ENCODE results near the gene PCDH9.
"Not testable (repeated sequence)": the region's sequence is repeated elsewhere in the genome, so short reads cannot be mapped to it uniquely, and the experiment has no call there.

Gene PCDH9

DNA sequence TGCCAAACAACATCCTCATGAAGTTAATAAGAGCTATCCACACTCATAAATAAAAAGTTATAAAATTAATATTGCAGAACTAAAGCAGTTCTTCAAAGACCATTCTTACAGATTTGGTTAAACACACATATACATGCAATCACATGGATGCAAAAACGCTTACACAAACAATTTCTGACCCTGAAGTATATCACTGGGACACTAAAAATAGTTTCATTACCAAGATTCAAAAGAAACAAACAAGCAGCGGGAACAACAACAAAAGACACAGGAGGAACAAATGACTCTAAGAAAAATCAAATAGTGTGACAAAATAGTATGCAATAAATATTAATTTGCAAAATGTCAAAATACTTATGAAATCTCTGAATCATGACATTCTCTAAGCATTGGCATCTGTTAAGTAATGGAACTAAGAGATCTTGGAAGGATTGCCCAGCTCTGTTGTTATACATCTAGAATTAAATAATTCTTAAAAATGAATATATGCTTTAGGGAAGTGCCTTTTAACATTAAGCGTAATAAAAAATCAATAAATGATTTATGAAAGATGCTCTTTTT is 132.2 kb downstream of the PCDH9 start:
- Histone ChIP-seq H3K4me3 (no peak overlapping the region), H3K27ac (no peak overlapping the region)

DNA sequence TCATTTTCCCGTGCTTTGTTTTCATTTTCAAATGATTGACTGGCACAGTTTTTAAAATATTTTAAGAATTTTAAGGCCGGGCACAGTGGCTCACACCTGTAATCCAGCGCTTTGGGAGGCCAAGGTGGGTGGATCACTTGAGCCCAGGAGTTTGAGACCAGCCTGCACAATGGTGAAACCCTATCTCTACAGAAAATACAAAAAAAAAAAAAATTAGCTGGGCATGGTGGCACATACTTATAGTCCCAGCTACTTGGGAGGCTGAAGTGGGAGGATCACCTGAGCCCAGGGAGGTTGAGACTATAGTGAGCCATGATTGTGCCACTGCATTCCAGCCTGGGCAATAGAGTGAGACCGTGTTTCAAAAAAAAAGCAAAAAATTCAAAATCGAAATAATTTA is 133.2 kb downstream of the PCDH9 start:
- not testable (repeated sequence) for H3K27ac ChIP-seq, H3K4me3 ChIP-seq

DNA sequence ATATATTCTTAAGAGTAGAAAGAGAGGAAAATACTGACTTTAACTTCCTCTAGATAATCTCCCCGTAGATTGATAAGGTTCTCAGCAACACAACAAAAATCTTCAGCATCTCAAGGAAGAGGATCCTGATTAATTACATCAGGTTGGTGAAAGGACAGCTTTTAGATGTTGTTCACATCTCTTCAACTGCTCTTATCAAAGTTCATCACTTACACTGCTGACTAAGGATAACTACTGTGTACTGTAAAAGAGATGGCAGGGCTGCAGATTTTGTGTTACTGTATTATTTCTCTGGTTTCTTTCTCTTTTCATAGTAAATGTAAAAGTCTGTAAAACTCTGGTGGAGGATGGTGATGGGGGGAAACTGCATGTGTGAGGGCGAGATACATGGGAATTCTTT is 133.7 kb downstream of the PCDH9 start:
- Histone ChIP-seq H3K27ac (no peak overlapping the region), H3K4me3 (no peak overlapping the region)

DNA sequence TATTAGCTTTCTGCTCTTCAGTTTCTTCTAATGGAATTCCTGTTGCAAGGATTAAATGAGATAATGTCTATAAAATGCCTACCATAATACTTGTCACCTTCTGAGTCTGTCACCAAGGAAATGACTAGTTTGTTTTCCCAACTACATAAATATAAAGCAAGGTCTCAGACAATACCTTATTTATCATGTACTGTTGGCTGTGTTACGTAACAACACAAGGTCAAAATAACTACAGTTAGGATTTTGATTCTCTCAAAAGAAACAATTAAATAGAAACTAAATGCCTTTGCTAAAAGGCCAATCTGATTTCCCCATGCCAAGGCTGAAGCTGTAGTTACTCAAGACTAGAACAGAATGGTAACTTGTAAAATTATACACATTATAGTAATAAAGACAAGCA is 134.5 kb downstream of the PCDH9 start:
- H3K27ac ChIP-seq, result no peak overlapping the region

DNA sequence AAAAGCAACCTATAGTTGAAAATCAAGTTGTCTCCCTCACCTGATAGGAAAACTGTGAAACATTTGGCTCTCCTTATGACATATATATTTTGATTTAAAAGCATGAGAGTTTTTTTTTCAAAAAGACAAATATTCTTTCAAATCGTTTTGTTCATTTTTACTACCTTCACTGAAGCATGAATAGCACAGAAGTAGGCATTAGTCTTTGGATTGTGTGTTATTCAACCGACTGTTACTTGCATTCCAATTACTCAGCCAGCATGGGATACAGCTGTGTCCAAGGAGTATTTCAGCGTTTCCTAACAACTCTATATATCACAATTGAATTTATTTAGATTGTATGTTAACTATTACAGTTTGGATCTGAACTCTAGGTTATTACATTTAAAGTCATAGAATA is 135.2 kb downstream of the PCDH9 start:
- Histone ChIP-seq H3K4me3 (no peak overlapping the region), H3K27ac (no peak overlapping the region)

More for the DNA sequence above, 134.5 kb downstream of the PCDH9 start:
- no peak overlapping the region for H3K4me3 ChIP-seq

DNA sequence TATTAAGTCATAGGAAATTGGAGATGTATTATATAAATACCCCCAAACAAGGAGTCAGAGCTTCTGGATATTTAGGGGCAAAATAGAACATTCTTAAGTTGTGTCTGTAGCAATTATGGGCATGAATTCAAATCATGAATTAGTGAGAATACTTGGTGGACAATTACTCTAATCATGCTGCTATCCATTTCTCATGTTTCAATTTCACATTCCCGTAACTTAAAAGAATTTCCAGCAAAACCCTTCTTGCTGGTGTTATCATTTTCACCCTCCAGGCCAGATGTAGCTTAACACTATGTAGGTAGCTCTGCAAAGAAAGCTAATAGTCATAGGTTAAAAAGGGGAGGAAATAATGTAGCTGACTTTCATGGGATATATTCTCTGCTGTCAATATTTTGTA is 136.1 kb downstream of the PCDH9 start:
- H3K4me3 ChIP-seq, result no peak overlapping the region
- H3K27ac ChIP-seq, result no peak overlapping the region

DNA sequence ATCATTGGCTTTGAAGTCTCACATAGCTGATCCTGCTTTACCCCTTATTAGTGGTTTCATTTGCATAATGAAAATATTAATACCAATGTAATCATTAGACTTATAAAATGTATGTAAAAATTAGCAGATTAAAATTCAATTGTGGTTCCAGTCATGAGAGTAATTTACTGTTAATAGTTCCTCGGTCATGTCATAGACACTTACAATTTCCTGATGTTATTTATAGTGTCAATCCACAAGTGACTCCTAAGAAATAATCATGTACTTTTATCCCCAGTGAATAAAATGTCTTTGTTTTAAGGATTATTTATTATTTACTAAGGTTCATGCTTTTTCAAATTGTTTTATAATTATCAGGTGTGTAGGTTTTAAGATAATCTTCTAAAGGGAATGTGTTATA is 138.5 kb downstream of the PCDH9 start:
- Histone ChIP-seq H3K27ac (no peak overlapping the region), H3K4me3 (no peak overlapping the region)

DNA sequence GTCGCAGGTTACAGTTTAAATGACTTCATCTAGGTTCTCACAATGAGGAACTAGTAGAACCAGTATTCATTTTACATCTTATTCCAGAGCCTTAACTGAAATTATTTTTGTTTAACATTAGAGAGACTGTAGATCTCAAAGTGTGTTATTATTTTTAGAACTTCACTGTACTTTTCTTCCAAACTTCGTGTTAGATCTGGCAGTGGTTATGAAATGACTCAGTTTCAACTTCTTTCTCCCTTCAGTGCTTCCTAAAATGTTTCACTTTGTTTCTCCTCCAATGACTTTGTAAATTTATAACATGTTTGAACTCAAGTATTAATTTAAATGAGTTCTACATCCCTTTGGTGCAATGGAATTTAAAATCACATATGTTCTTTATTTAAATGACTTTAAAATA is 139.3 kb downstream of the PCDH9 start:
- Histone ChIP-seq H3K27ac (no peak overlapping the region), H3K4me3 (no peak overlapping the region)

DNA sequence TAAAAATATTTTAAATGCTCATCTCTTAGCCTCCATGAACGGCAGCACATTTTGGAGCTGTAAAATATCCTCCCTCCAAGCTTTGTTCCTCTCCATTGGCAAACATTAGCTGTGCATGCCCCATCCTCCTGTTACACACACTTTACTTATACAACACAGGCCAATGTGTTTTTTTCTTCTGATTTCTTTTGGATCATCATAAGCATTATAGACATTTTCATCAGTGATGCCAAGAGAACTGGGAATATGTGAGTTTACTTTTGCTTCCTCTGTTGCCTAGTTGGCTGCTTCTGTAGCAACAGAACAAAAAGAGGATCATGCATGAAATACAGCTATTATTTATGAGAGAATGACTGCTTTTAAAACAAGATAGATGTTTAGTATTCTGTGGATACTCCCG is 142.6 kb downstream of the PCDH9 start:
- Histone ChIP-seq H3K4me3 (no peak overlapping the region), H3K27ac (no peak overlapping the region)

DNA sequence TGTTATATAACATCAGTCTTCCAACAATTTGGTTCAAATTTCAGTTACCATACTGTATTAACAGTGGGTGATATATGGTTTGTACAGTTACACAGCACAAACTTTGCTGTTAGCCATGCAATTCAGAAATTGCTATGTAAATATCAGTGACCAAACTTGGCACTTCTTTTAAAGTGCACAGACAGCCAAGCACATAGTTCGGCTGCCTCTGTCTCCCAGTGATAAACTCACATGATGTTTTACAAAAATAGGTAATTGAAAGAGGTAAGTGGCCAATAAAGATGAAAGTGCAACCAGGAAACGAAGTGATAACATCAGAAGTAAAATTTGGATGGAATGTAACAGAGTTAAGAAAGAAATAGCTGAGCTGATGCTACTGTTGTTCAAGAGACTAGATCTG is 143.9 kb downstream of the PCDH9 start:
- H3K27ac ChIP-seq, result no peak overlapping the region

DNA sequence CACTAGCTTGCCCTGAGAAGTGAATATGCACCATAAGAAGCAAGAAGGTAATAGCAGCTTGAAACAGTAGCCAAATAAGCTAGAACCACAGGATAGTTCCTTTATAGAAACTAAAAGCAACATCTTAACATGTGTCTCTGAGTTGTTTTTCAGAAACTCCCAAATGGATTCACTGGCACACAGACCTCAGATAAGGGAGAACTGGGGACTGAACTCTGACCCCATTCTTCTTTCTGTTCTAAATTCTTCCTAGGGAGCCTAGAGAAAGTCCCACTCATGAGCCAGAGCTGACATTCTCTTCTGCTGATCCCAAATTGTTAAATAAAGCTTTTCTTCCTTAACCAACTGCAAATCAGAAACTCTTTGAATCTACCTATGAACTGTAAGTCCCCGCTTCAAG is 146.1 kb downstream of the PCDH9 start:
- H3K4me3 ChIP-seq, result no peak overlapping the region
- H3K27ac ChIP-seq, result no peak overlapping the region

More for the DNA sequence above, 143.9 kb downstream of the PCDH9 start:
- no peak overlapping the region for H3K4me3 ChIP-seq

DNA sequence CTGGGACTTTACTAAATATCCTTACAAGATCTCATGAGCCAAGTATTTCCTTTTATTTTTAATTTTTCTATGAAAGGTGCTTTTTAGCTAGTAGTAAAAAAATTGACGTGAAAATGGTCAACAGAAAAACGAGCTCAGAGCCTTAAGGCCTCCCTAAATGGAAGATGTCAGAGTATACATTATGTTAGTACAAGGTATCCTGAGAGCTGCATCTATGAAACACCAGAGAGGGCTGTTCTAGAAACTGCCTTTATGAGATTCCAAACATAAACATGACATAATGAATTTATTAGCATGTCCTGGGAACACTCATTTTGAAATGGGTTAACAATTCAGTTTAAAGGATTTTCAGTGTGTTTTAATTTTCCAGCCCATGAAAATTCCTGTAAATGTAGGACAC is 146.6 kb downstream of the PCDH9 start:
- Histone ChIP-seq H3K4me3 (no peak overlapping the region), H3K27ac (no peak overlapping the region)

DNA sequence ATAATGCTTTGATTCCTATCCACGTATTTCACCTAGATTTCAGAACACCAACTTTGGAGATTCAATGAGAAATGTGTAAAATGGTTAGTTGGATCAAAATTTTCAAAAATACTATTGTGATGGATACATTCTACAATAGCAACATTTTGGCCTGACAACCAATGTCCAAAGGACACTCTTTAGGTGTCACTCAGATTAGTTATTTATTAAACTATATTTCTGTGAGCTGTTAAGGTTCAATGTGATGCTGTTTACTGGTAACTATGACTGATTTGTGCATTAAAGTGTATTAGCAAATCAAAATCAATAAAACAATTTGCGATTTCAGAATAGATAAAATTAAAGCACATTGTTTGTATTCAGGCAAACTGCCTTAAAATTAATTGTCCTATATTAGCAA is 149.8 kb downstream of the PCDH9 start:
- no peak overlapping the region for H3K4me3 ChIP-seq
- no peak overlapping the region for H3K27ac ChIP-seq

DNA sequence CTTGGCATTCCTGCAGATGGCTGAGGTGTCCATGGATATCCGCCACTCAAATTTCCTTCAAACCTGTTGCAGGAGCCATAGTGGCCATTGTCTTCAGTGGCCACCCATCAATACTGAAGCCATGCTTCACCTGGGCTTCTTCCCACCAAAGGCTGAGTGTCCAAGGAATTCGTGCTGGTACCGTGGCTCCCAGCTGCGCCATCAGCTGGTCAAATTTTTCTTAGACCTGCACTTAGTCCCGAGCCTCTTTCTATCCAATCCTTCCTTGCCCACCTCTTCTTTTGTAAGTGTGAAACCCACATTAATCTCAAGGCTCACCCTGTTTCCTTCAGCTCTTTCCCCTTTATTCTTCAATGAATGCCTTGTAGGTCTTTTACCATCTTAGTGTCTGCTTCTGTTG is 152.1 kb downstream of the PCDH9 start:
- H3K27ac ChIP-seq, result no peak overlapping the region
- H3K4me3 ChIP-seq, result no peak overlapping the region

DNA sequence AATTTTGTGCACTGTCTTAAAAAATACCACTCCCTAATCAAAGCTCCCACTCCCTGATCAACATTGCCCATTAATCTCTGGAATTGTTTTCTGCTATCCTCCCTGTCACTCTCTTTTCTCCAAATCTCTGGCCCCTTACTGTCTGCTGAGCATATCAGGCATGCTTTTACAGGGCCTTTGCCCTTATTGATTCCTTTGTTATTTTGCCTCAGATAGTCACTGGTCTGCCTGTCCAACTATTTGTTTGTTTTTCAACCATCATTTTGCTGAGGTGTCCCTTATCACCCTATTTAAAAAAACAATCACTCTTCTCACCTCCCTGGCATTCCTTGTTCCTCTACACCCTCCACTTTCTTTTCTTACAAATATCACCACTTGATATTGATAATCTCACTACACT is 153.0 kb downstream of the PCDH9 start:
- Histone ChIP-seq H3K27ac (no peak overlapping the region), H3K4me3 (no peak overlapping the region)

DNA sequence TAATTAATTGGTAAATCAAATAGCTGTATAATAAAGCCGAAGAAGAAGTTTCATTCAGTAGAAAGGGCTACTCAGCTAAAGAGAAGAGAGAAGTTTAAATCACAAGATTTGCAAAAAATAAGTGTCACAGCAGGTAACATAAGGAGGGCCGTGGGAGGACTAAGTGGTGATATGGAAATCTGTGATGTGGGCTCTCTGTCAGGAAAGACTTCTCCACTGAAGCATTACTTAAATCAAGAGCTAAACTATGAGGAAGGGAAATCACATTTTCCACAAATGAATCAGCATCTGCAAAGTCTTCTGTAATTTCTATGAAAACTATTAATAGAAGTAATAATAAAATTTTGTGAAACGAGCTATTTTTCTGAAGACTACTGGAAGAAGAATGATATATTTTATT is 153.8 kb downstream of the PCDH9 start:
- H3K27ac ChIP-seq, result no peak overlapping the region
- H3K4me3 ChIP-seq, result no peak overlapping the region

DNA sequence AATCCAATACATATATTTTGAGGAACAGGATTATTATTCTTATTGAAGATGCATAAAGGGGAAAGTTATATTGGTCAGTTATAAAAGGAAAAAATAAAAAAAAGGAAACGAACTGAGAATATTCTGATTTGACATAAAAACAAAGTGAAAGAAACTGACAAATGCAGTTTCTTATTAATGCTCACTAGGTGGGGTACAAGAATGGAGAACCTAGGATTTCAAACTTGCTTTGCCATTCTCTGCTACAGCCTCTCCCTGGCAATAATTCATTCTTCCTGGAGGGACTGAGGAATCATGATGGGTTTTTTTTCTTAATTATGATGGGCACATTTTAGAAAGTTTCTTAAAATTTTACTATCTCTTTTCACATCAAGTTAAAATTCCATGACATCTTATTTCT is 154.9 kb downstream of the PCDH9 start:
- no peak overlapping the region for H3K27ac ChIP-seq
- H3K4me3 ChIP-seq, result no peak overlapping the region

DNA sequence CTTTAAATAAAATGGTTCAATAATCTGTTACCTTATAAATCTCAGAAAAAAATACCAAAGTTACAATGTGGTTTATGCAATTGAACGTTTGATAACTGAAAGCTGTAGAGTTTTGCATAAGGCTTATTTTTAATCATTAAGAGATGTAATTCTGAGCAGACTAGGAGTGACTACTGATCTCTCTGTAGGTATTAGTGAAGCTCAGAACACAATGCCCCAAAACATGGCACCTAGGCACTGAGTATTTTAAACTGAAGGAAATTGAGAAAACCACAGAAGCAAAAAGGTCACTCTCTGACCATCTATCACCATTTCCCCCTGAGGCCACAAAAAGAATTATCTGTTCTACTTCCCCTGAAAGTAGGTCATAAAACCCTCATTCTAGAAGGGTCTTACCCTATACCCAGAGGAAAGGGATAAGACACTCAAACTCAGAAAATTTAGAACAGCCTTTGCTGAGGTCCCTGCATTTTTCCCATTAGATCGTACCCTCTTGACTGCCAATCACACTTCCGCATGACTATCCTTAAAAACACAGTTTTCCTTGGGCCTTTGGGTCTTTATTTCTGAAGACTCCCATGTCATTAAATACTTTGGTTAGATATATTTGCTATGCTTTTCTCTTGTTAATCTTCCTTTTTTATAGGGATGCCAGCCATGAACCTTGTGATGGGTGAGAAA is 158.1 kb downstream of the PCDH9 start:
- no peak overlapping the region for H3K4me3 ChIP-seq
- no peak overlapping the region for H3K27ac ChIP-seq

DNA sequence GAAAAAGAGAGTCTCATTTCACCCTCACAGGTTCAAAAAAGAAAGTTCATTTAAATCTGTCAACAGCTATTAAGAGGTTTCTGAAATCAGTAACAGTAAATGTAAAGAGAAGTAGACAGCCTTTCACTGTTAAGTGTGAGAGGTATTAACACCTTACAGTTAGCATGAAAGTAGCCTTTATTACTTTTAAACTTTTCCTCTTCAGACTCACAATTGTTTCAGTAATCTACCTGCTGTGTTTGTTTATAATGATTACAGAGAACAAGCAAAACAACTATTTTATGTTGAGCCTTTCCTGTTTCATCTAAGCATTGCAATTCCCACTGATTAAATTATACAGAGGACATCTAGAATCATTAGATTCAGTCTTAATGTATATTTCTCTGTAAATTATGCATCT is 159.8 kb downstream of the PCDH9 start:
- H3K27ac ChIP-seq, result no peak overlapping the region
- no peak overlapping the region for H3K4me3 ChIP-seq

DNA sequence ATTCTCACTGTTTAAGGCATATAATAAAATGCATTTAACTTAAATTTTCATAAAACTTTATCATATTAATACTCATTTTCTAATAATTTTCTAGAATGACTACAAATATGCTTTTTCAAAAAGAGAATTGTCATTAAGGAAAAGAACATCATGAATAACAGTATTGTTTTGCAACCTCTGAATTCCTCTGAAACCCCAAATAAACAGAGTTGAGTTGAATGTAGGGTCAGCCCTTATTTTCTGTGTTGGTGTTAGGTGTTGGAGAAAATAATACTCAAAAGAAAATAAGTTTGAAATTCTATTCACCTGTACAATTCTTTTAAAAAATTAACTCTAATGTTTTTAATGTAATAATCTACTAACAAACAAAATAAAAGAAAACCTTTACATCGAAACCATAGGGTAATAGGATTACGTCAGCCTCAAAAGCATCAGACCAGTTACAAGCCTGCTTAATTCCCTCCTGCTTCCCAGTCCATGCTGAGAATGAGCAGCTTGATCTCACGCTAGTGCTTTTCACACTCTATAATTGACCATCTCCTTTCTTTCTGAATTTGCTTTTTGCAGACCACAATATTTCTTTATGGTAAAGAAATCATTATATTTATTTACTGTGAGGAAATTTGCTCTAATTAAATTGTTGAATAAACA is 160.9 kb downstream of the PCDH9 start:
- Histone ChIP-seq H3K4me3 (no peak overlapping the region), H3K27ac (no peak overlapping the region)

DNA sequence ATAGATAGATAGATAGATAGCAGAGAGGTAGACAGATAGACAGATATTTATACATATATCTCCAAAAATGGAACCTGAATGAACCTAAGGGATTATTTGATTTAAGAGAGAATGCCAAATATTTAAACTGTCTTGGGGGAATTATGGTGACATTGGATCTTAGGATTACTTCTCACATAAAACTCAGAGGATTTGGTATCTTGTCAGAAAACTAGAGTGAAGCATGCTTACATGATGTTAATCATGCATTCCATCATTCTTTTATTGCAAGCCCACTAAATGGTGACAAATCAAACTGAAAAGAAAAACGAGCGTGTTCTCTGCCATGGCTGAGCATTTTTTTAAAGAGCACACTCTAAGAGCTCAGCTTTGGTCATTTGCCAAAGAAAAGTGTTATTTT is 165.2 kb downstream of the PCDH9 start:
- no peak overlapping the region for H3K27ac ChIP-seq
- H3K4me3 ChIP-seq, result no peak overlapping the region

DNA sequence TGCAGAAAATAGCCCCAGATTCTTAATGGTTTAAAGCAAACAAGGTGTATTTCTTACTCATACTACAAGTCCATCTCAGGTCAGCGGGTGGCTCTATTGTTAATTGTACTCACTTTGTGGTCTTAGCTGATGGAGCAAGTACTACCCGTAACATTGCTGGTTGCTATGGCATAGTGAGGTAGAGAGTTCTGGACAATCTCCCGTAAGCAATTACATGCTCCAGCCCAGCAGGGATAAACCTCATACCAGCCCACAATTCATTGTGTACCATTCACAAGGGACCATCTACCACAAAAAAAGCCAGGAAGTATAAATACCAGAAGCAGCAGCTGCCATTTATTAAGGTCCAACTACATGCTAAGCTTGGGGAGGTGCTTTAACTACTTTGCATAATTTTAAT is 167.1 kb downstream of the PCDH9 start:
- Histone ChIP-seq H3K4me3 (no peak overlapping the region), H3K27ac (no peak overlapping the region)

All from skin epidermis (tissue), 12 donors.